DMS79 treated with DMSO at 0.1 percent for 48 hours (cell line): Measurements from ENCODE around the gene KIF1B.
"Not testable (repeated sequence)": the region's sequence is repeated elsewhere in the genome, so short reads cannot be mapped to it uniquely, and the experiment has no call there.

Source experiments
- DNase-seq: peaks from one replicate; lab custom pipeline; 2025; lab: John Stamatoyannopoulos, UW

KIF1B gene

GRCh38 chr1:10328180-10328963, 118.0 kb downstream of the KIF1B start:
- no peak for DNase-seq

DNA sequence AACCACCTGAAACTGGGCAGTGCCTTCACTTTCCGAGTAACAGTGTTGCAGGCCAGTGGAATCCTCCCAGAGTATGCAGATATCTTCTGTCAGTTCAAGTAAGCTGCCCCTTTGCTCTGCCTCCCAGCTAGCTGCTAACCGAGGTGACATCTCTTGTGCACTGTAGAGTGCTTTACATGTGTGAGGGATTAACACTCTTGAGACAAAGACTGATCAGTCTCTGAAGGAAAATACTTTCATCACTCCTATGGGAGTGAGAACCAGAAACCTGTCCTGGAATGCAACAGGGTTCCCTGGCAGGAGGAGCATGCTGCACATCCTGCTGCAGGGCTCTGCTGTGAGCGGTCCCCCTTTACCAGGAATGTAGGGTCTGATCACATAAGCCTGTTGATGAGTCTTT, 127.1 kb downstream of the KIF1B start:
- no peak for DNase-seq

GRCh38 chr1:10338047-10338446, 127.7 kb downstream of the KIF1B start:
- DNase-seq, result no peak

GRCh38 chr1:10338611-10339010, 128.2 kb downstream of the KIF1B start:
- no peak for DNase-seq

DNA sequence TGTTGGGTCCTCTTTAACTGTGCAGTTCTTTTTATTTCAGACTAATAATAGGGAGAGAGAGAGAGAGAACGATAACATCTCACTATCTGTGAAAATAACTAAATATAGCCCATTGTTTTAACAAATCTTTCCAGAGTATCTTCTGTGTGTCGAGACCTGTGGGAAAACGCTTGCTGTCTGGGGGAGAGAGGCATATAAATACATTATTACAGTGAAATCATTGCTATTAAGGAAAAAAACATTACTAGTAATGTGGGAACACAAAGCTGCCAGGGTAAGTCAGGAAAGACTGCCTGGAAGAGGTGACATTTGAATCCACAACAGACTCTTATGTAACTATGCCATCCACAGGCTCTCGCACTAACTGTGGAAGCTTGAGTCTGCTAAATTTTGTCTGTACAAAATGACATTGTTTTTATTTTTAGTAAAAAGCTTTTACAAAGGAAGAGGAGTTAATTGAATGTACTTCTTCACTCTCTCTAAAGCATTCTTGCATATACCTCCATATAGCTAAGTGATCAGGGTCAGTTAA, 128.7 kb downstream of the KIF1B start:
- no peak for DNase-seq

GRCh38 chr1:10339815-10340214, 129.4 kb downstream of the KIF1B start:
- DNase-seq, result no peak

DNA sequence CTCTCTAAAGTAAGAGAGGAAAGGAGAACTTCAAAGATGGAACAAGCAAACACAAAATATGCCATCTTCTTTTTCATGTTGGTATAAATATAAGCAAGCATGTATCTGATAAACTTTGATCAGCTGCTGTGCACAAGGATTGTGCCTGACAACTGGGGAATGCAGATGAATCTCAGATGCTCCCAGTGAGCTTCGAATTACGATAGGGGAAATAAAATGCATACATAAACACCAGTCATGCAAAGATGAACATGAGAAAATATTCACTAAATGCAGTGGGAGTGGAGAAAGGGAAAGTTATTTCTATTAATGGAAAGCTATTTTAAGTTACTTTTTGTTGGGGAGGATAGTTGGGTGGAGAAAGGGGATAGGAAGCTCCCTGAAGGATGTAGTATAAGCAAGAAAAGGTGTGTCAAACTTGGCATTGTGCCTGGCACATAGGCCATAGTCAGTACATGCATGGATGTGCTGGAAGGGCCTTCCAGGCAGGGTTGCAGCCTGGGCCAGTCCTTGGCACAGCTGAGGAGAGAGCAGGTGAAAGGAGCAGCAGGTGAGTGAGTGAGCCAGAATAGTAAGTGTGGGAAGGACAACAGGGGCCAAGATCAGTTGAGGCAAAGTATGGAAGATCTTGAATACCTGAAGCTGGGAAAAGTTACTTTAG, 130.7 kb downstream of the KIF1B start:
- no peak for DNase-seq

DNA sequence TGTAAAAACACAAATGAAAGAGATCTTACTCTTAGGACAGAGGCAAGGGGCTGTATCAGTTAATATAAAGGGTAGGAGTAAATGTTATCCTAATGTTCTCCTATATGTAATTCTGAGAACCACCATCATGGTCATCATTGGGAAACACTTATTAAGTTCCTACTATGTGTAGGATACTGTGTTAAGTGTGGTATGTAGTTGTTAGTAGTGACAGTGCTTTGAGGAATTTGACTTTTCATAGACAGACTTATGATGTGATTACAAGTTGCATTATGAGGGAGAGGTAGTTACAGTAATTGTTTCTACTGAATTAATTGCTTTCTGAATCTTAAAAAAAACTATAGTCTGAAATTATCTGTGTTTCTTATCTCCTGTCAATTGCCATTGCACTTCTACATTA, 136.7 kb downstream of the KIF1B start:
- no peak for DNase-seq

DNA sequence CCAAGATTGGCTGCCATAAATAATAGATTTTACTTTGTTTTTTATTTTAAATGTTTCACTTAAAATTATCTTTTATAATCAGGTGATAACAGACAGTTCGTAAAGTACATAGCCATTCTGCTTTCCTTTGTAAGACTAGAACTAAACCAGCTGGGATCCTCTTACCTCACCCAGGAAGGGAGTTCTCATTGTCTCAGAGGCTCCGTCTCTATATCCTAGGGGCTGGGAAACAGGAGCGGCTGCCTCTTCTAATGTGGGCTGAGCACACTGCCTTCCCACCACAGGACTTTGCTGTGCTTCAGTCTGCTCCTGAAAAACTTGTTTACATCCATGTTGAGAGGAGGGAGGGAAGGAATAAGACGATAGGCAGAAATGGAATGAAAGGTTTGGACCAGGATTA, 142.9 kb downstream of the KIF1B start:
- DNase-seq, result no peak

- no peak for DNase-seq
Measured at GRCh38 chr1:10353693-10354092, 143.3 kb downstream of the KIF1B start.

DNA sequence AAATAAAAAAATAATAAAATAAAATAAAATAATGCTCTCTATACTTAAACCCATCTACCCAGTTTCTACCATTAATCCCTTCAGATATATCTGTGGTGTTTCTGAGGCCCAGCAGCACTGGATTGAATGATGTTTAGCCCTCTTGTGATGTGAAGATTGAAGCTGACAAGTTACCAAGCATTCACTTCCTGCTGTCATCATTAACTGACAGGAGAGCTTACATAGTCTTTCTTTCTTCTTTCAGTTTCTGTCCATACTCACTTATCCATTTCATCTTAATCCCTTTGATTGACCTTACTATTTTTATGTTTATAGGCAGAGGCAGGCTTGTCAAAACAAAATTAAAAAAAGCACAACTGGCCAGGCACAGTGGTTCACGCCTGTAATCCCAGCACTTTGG, 149.7 kb downstream of the KIF1B start:
- DNase-seq, result no peak

- DNase-seq, result no peak
Measured at GRCh38 chr1:10361515-10361914, 151.1 kb downstream of the KIF1B start.

DNA sequence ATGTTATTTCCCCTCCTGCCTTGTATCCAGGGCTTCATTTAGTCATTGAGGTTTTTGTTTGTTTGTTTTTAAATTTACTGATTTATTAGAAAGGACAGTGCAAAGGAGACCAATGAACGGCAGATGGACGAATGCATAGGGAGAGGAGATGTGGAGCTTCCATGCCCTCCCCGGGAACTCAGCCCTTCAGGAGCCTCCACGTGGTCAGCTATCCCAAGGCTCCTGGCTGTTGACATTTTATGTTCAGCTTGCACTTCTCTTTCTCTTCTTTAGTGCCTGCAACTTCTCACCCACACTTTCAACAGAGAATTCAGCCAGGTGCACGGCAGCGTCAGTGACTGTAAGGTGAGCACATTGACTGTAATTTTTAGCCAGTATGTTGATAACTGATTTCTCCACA, 157.8 kb downstream of the KIF1B start:
- DNase-seq, result no peak

DNA sequence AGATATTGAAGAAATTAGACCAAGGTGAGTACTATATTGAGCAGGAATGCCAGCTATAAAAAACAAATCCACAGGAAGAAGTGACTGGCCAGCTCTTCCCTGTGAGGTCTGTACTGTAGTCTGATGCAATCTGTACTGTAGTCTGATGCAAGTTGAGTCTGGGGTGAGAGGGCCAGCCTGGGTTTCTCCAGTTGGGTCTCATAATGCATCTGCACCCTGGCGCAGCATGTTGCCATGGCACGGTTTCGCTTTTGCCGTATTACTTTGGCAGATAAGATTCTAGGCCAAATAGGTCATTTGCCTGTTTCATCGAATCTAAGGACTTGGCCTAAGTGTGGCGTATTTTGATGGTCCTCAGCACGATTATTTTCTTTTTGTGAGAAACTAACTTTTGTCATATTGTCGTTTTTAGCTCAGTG, 164.1 kb downstream of the KIF1B start:
- DNase-seq, result no peak

- DNase-seq, result not testable (repeated sequence)
Measured at GRCh38 chr1:10377365-10378029, 167.1 kb downstream of the KIF1B start.

DNA sequence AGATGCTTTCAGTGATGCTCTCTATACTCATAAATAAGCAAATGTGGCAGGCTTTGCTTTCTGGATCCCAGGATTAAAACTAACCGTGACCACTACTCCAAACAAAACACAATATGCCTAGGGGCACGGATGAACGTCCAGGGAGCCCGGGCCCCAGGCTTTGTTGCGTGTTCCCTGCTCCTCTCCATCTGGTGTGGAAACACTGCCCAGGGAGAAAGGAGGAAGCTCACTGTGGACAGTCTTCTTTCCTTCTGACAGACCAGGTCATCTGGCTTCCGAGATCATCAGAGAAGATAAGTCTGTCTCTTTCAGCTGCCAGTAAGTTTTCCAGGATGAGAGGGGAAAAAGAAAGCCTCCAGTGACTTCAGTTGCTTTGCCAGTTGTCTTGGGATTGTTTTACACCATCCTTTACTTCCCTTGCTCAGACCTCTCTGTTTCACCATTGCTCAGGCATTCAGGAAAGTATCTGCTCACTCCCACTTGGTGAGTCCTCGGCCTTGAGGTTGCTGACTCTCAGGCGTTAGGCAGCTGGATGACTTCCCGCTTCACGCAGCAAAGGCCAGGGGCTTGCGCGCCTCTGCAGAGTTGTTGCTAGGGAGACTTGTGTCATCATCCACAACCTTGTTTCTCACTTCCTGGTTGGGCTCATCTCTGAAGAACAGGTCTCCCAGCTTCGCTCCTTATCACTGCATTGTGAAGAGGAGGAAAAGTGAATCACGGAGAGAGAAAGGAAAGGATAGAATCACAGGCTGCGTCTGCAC, 167.9 kb downstream of the KIF1B start:
- DNase-seq, result no peak

- DNase-seq, result no peak
Measured at GRCh38 chr1:10379101-10379620, 168.8 kb downstream of the KIF1B start.

DNA sequence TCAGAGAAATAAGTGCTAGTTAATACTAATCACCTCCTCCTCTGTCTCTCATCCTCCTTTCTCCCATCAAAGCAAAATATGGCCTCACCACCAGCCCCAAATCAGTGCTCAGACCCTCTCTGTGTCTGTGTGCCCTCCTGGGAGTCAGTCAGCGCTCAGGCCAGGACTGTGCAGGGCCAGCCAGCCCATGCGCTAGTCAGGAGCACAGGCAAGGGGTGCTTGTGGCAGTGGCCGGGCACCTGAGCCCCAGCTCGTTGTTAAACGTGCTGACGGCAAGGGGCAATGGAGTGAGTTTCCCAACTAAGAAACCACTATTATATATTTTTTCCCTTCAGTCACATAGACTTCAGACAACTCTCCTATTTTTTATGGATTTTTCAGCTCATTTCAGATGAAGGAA, 169.3 kb downstream of the KIF1B start:
- DNase-seq, result no peak

GRCh38 chr1:10380594-10381275, 170.4 kb downstream of the KIF1B start:
- DNase-seq, result no peak

DNA sequence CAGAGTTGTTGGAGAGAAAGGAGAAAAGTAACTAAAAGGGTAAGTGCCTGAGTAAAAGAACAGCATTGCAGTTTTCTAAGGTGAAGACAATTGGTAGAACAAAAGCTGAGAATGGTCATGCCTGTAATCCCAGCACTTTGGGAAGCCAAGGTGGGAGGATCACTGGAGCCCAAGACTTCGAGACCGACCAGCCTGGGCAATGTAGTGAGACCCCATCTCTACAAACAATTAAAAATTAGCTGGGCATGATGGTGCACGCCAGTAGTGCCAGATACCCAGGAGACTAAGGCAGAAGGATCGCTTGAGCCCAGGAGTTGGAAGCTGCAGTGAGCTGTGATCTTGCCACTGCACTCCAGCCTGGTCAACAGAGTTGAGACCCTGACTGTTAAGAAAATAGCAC, 173.3 kb downstream of the KIF1B start:
- DNase-seq, result no peak

DNA sequence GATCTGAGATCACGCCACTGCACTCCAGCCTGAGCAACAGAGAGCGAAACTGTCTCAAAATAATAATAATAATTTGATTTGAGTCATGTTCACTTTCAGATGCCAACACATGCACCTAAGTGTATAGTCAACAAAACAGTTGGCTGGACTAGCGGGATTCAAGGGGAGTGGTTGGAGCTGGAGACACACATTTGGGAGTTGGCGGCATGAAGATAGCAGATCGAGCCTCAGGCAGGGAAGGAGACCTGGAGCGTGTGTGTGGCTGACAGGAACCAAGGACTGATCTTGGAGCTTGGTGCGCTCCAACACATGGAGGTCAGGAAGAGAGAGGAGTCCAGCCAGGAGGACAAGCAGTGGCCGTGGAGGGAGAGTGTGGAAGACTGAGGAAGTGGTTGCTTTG, 173.8 kb downstream of the KIF1B start:
- no peak for DNase-seq
